Measurements from ENCODE around the gene CTSE.

Gene CTSE

GRCh38 chr1:205991237-205991636, 32.5 kb downstream of the CTSE start:
- DNase-seq (ENCODE audit: low read depth in 2 of 2) = no peak

- no peak for DNase-seq (ENCODE audit: low read depth in 2 of 2)
Measured at GRCh38 chr1:205990226-205990625, 33.5 kb downstream of the CTSE start.

GRCh38 chr1:205989786-205990185, 33.9 kb downstream of the CTSE start:
- no peak for DNase-seq (ENCODE audit: low read depth in 2 of 2)

GRCh38 chr1:205988585-205988995, 35.1 kb downstream of the CTSE start:
- no peak for DNase-seq (ENCODE audit: low read depth in 2 of 2)

GRCh38 chr1:205986861-205987260, 36.8 kb downstream of the CTSE start:
- DNase-seq (ENCODE audit: low read depth in 2 of 2) = no peak

GRCh38 chr1:205986292-205986691, 37.4 kb downstream of the CTSE start:
- DNase-seq (ENCODE audit: low read depth in 2 of 2) = no peak

- no peak for DNase-seq (ENCODE audit: low read depth in 2 of 2)
Measured at GRCh38 chr1:205985330-205986005, 38.2 kb downstream of the CTSE start.

GRCh38 chr1:205983925-205984725, 39.6 kb downstream of the CTSE start:
- DNase-seq (ENCODE audit: low read depth in 2 of 2) = no peak

- no peak for DNase-seq (ENCODE audit: low read depth in 2 of 2)
Measured at GRCh38 chr1:205981257-205981656, 42.4 kb downstream of the CTSE start.

- no peak for DNase-seq (ENCODE audit: low read depth in 2 of 2)
Measured at GRCh38 chr1:205980237-205980870, 43.3 kb downstream of the CTSE start.

- DNase-seq (ENCODE audit: low read depth in 2 of 2) = no peak
Measured at GRCh38 chr1:205979301-205979700, 44.4 kb downstream of the CTSE start.

GRCh38 chr1:205978676-205979075, 45.0 kb downstream of the CTSE start:
- no peak for DNase-seq (ENCODE audit: low read depth in 2 of 2)

- peak; percentile 46 to 47 for DNase-seq (ENCODE audit: low read depth in 2 of 2)
Measured at GRCh38 chr1:205977402-205978014, 46.2 kb downstream of the CTSE start.

- DNase-seq (ENCODE audit: low read depth in 2 of 2) = no peak
Measured at GRCh38 chr1:205976708-205977401, 46.8 kb downstream of the CTSE start.

GRCh38 chr1:205976036-205976435, 47.7 kb downstream of the CTSE start:
- DNase-seq (ENCODE audit: low read depth in 2 of 2) = no peak

GRCh38 chr1:205975387-205975998, 48.2 kb downstream of the CTSE start:
- DNase-seq (ENCODE audit: low read depth in 2 of 2) = no peak

GRCh38 chr1:205974712-205975111, 49.0 kb downstream of the CTSE start:
- no peak for DNase-seq (ENCODE audit: low read depth in 2 of 2)

- no peak for DNase-seq (ENCODE audit: low read depth in 2 of 2)
Measured at GRCh38 chr1:205973377-205974232, 50.1 kb downstream of the CTSE start.

GRCh38 chr1:205972491-205973168, 51.1 kb downstream of the CTSE start:
- DNase-seq (ENCODE audit: low read depth in 2 of 2) = no peak

- no peak for DNase-seq (ENCODE audit: low read depth in 2 of 2)
Measured at GRCh38 chr1:205972081-205972480, 51.6 kb downstream of the CTSE start.
